Endothelial cell of umbilical vein (primary cell): ENCODE data around the gene SH3RF3. TPM values are rescaled to one million over a fixed set of nuclear protein-coding genes. Genes with fewer than 3 reads are reported as not detected.

Source experiments
- BruUV-seq: library from RNA; stranded (reverse); fragments of 400-500 nt; replicated peaks from 2 replicates; lab custom pipeline; 2021; lab: Mats Ljungman, UMichigan
- CTCF ChIA-PET: fragments of 300-600, 350-600 bp; sonication (Branson Sonifier 250); formaldehyde crosslinking; loops from one replicate; lab custom pipeline; 2021; ENCODE audit warnings: antibody characterized with exemption, inconsistent platforms; lab: Charles Lee
- POLR2A ChIA-PET: fragments of 300-600, 350-600 bp; sonication (Branson Sonifier 250); formaldehyde crosslinking; loops from one replicate; lab custom pipeline; 2021; ENCODE audit warnings: antibody characterized with exemption, inconsistent platforms; lab: Charles Lee
- DNase-seq: peaks from one replicate; pipeline ENCODE4 v3.0.0-alpha.2; 2011; ENCODE audit warnings: low read depth, low spot score
- FAIRE-seq: peaks from 2 replicates; lab custom pipeline; 2011; peaks lifted over from hg19 to GRCh38; lab: Jason Lieb, UNC
- H2AFZ ChIP-seq: 2 replicates; pipeline ENCODE4 v1.6.0; 2012; ENCODE audit warnings: low read depth, low read length, control low read depth, inconsistent platforms
- H3K27ac ChIP-seq: 2 replicates; pipeline ENCODE4 v1.5.1; 2011; ENCODE audit warnings: low read depth, mild to moderate bottlenecking, control low read depth, low read length, moderate library complexity; ENCODE audit not compliant: insufficient read depth
- H3K27me3 ChIP-seq, 2 experiments: 2 replicates each; pipeline versions ENCODE4 v1.6.0 to v1.6.1; 2011; ENCODE audit warnings: low read length in 2 of 2, mixed read lengths in 1 of 2; ENCODE audit not compliant: control insufficient read depth in 2 of 2, insufficient read depth in 2 of 2
- H3K36me3 ChIP-seq, 2 experiments: 2 replicates in 1 of 2; 3 replicates in 1 of 2; pipeline ENCODE4 v1.5.1; 2011; ENCODE audit warnings: low read length in 2 of 2, mild to moderate bottlenecking in 1 of 2, moderate library complexity in 1 of 2; ENCODE audit not compliant: control insufficient read depth in 2 of 2, insufficient read depth in 2 of 2; ENCODE audit errors: extremely low read depth in 1 of 2
- H3K4me1 ChIP-seq: 3 replicates; pipeline ENCODE4 v1.5.1; 2011; ENCODE audit warnings: mild to moderate bottlenecking, low read length; ENCODE audit not compliant: control insufficient read depth, insufficient read depth; ENCODE audit errors: extremely low read depth
- H3K4me2 ChIP-seq: 2 replicates; pipeline ENCODE4 v1.6.1; 2011; ENCODE audit warnings: low read length, control low read depth, mixed read lengths; ENCODE audit not compliant: insufficient read depth
- H3K4me3 ChIP-seq, 3 experiments: fragments of 200-600 bp in 1 of 3; sonication (generic), shearing (Covaris generic) in 1 of 3; replicated peaks in 1 of 3; 2 replicates each; pipeline ENCODE4 v1.5.1; 2011 to 2016; ENCODE audit warnings: control low read depth in 3 of 3, low read length in 3 of 3, mild to moderate bottlenecking in 2 of 3, inconsistent platforms in 1 of 3, low read depth in 1 of 3, moderate library complexity in 1 of 3; ENCODE audit not compliant: insufficient read depth in 1 of 3
- H3K79me2 ChIP-seq: 2 replicates; pipeline ENCODE4 v1.6.0; 2012; ENCODE audit warnings: low read length, inconsistent platforms; ENCODE audit not compliant: control insufficient read depth, insufficient read depth
- H3K9ac ChIP-seq: replicated peaks from 2 replicates; pipeline ENCODE3; 2011; ENCODE audit warnings: low read length, control low read depth; ENCODE audit not compliant: insufficient read depth; ENCODE audit errors: extremely low read depth
- H3K9me1 ChIP-seq: replicated peaks from 3 replicates; pipeline ENCODE4 v1.6.0; 2011; ENCODE audit warnings: mild to moderate bottlenecking, low read length; ENCODE audit not compliant: control insufficient read depth, insufficient read depth; ENCODE audit errors: extremely low read depth
- H3K9me3 ChIP-seq: replicated peaks from 2 replicates; pipeline ENCODE4 v1.5.1; 2012; ENCODE audit warnings: low read length, inconsistent platforms; ENCODE audit not compliant: control insufficient read depth, insufficient read depth
- H4K20me1 ChIP-seq: replicated peaks from 2 replicates; pipeline ENCODE3; 2011; ENCODE audit warnings: mild to moderate bottlenecking, low read length; ENCODE audit not compliant: control insufficient read depth, insufficient read depth; ENCODE audit errors: extremely low read depth
- EZH2 ChIP-seq: IDR thresholded peaks from 2 replicates; pipeline ENCODE4 v1.6.1; 2012; ENCODE audit warnings: borderline replicate concordance, low read depth, mild to moderate bottlenecking, moderate library complexity, low read length, inconsistent platforms; ENCODE audit not compliant: severe bottlenecking
- FOS ChIP-seq: IDR thresholded peaks from 2 replicates; pipeline ENCODE4 v1.6.1; 2011; ENCODE audit warnings: mild to moderate bottlenecking, low read length, moderate library complexity, borderline replicate concordance; ENCODE audit not compliant: insufficient read depth
- GATA2 ChIP-seq: IDR thresholded peaks from 2 replicates; pipeline ENCODE4 v1.7.0; 2011; ENCODE audit warnings: low read depth, mild to moderate bottlenecking, moderate library complexity, mixed read lengths, low read length; ENCODE audit not compliant: insufficient read length, insufficient read depth
- JUN ChIP-seq: IDR thresholded peaks from 2 replicates; pipeline ENCODE4 v1.6.1; 2011; ENCODE audit warnings: borderline replicate concordance, low read depth; ENCODE audit not compliant: insufficient read length, insufficient read depth
- MAX ChIP-seq: IDR thresholded peaks from 2 replicates; pipeline ENCODE4 v1.6.1; 2011; ENCODE audit not compliant: insufficient read depth, insufficient read length
- MYC ChIP-seq: IDR thresholded peaks from one replicate; pipeline ENCODE4 v1.6.1; 2011; ENCODE audit warnings: mild to moderate bottlenecking, low read depth, low read length
- POLR2A ChIP-seq: IDR thresholded peaks from 2 replicates; pipeline ENCODE4 v1.6.1; 2012; ENCODE audit warnings: low read depth, mild to moderate bottlenecking, control low read depth, low read length
- POLR2AphosphoS5 ChIP-seq: IDR thresholded peaks from 2 replicates; pipeline ENCODE4 v1.6.1; 2012; ENCODE audit warnings: low read depth, mild to moderate bottlenecking, control low read depth, low read length, moderate library complexity; ENCODE audit not compliant: insufficient read depth
- dilution Hi-C: fragments of 300-500 bp; cut with MboI; formaldehyde crosslinking; loops from one replicate; pipeline ENCODE4 v1.15.0; 2019; ENCODE audit warnings: low sequenced_read_pairs; ENCODE audit not compliant: extremely low pct_ligation_motif_present
- intact Hi-C: fragments of 100-400 bp; cut with micrococcal nuclease; formaldehyde crosslinking; loops from one replicate; pipeline ENCODE4 v1.10.0; 2022
- polyA plus RNA-seq, 4 experiments: library from polyadenylated mRNA; depleted of rRNA in 3 of 4; stranded (reverse) in 3 of 4; unstranded in 1 of 4; fragments of >200 nt; gene quantifications; 2 replicates each; pipeline versions ENCODE4 v1.2.1 to v1.2.3, GENCODE V29; 2011 to 2012; ENCODE audit warnings: missing spikeins in 1 of 4
- total RNA-seq: library from RNA; stranded (reverse); gene quantifications from 2 replicates; pipeline ENCODE4 v1.2.3, GENCODE V29; 2021
- TF ChIP-seq, protein P1 (sequence below), 2 donors: IDR thresholded peaks; 1 replicate in 1 of 2; 2 replicates in 1 of 2; pipeline ENCODE4 v1.5.1; 2011; ENCODE audit warnings: low read length in 2 of 2, mild to moderate bottlenecking in 2 of 2, moderate library complexity in 2 of 2, control low read depth in 1 of 2, inconsistent platforms in 1 of 2, low read depth in 1 of 2; ENCODE audit not compliant: insufficient read depth in 1 of 2; ENCODE audit errors: extremely low read depth in 1 of 2

SH3RF3 gene
- total and polyA plus RNA-seq, 2 donors (not counting 3 experiments of a cell fraction or from before 2014, with no cell fraction given): 3.8 to 14.7 TPM

GRCh38 chr2:109531896-109532727, 403.1 kb downstream of the SH3RF3 start:
- Histone ChIP-seq H4K20me1 (no peaks in the 10 kb centered on the region), H3K36me3 (no peaks in the 10 kb centered on the region), H2AFZ (no peak overlapping the region), H3K4me2 (no peak overlapping the region), H3K9me1 (no peaks in the 10 kb centered on the region), H3K4me3 (no peak overlapping the region), H3K4me1 (no peaks in the 10 kb centered on the region), H3K9ac (no peak overlapping the region), H3K79me2 (no peaks in the 10 kb centered on the region), H3K27ac (no peak overlapping the region), H3K27me3 (peaks cover 10% of the 10 kb centered on the region in 2 experiments), H3K9me3 (no peaks in the 10 kb centered on the region)
- POLR2A ChIA-PET: no interaction called here
- FAIRE-seq: no peak
- DNase-seq: no peak
- BruUV-seq: no TSS peak
- intact Hi-C loops (no loop called here), dilution Hi-C loops (no loop called here)
- TF ChIP-seq MAX (no peak), POLR2A (no peak), EZH2 (no peak), POLR2AphosphoS5 (no peak), FOS (no peak), GATA2 (no peak), MYC (no peak), JUN (no peak)
- TF ChIP-seq, protein P1, sequence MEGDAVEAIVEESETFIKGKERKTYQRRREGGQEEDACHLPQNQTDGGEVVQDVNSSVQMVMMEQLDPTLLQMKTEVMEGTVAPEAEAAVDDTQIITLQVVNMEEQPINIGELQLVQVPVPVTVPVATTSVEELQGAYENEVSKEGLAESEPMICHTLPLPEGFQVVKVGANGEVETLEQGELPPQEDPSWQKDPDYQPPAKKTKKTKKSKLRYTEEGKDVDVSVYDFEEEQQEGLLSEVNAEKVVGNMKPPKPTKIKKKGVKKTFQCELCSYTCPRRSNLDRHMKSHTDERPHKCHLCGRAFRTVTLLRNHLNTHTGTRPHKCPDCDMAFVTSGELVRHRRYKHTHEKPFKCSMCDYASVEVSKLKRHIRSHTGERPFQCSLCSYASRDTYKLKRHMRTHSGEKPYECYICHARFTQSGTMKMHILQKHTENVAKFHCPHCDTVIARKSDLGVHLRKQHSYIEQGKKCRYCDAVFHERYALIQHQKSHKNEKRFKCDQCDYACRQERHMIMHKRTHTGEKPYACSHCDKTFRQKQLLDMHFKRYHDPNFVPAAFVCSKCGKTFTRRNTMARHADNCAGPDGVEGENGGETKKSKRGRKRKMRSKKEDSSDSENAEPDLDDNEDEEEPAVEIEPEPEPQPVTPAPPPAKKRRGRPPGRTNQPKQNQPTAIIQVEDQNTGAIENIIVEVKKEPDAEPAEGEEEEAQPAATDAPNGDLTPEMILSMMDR (IDR thresholded peaks at IDR 0.05; ENCODE audit: extremely low read depth in 1 of 2, insufficient read depth in 1 of 2, low read depth in 1 of 2, low read length in 2 of 2): no peak
- CTCF ChIA-PET: interaction anchor here (1.0 to 4.8 kb wide), 5 partner anchors 12 to 604 kb away, joined by 3 to 51 read pairs (median 4); no protein-coding TSS in a partner anchor
